Kidney tubule cell (primary cell): ENCODE results near the gene TAF6L.
"Not testable (repeated sequence)": the region's sequence is repeated elsewhere in the genome, so short reads cannot be mapped to it uniquely, and the experiment has no call there.

Experiments
- DNase-seq: peaks from one replicate; pipeline ENCODE4 v3.0.0-alpha.2; 2018; ENCODE audit warnings: low spot score

Gene TAF6L

GRCh38 chr11:62757846-62758788 is 13.1 kb upstream of the TAF6L start:
- DNase-seq: no peak

- DNase-seq: not testable (repeated sequence)
Observed at GRCh38 chr11:62760867-62761227, 10.3 kb upstream of the TAF6L start.

GRCh38 chr11:62770778-62771143 is 435 bp upstream of the TAF6L start:
- no peak for DNase-seq

DNA sequence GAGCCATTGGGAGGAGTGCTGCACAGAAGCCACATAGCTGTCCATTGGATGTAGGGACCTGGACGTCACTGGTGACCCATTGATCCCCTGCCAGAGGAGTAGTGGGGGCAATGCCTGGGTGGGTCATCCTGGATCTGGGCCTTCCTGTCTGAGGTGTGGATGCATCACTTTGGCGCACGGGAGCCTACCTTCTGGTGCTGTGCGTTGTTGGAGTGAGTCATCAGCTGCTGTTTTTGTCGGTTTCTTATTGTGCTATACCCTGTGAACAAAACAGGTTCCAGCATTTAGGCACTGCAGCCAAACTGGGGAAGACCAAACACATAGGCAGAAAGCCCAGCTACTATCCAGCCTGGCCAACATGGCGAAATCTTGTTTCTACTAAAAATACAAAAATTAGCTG is 3.2 kb downstream of the TAF6L start:
- no peak for DNase-seq

DNA sequence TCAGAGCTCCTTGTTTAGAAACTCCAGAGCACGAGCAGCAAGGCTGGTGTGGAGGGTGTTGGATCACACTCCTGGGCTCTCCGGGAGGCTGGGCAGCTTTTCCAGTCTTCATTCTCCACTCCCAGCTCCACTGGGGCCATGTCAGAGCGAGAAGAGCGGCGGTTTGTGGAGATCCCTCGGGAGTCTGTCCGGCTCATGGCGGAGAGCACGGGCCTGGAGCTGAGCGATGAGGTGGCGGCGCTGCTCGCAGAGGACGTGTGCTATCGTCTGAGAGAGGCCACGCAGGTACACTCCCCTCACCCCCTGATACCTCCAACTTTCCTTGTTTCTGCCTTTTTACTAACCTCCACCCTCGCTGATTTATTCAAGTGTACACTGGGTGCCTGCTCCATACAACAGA is 4.5 kb downstream of the TAF6L start:
- DNase-seq: no peak

DNA sequence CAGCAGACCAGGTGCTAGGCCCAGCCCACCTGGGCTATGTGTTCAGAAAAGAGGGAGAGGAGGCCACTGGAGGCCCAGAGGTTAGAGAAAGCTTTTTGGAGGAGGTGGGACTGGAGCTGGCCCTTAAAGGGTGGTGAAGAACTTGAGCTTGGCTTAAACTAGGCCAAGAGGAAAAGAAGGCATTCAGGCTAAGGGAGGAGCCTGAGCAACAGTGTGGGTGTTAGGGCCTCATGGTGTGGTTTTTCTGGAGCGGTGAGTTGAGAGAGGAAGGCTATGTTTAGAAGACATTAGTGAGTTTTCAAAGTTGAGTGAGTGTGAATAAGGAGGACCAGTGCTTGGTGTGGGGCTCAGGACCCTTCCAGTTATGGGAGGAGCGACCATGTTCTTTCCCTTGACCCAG is 6.2 kb downstream of the TAF6L start:
- no peak for DNase-seq

GRCh38 chr11:62778441-62778840 is 7.2 kb downstream of the TAF6L start:
- no peak for DNase-seq

DNA sequence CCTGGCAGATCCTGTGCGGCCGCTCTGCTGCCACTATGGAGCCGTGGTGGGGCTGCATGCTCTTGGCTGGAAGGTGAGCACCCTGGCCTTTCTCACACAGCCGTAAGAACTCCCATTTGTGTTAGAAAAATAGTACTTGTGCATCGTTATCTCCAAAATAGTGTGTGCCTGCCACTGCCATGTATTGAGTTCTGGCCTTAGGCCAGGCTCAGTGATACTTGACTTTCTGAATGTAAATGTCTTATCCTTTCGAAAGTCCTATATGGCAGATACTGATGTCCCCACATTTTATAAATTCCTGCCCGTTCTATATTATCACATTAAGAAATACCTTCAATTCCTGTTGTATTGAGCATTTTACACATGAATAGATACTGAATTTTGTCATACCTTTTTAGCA is 11.6 kb downstream of the TAF6L start:
- no peak for DNase-seq

GRCh38 chr11:62786318-62787004 is 15.3 kb downstream of the TAF6L start:
- peak; percentile 88 for DNase-seq

DNA sequence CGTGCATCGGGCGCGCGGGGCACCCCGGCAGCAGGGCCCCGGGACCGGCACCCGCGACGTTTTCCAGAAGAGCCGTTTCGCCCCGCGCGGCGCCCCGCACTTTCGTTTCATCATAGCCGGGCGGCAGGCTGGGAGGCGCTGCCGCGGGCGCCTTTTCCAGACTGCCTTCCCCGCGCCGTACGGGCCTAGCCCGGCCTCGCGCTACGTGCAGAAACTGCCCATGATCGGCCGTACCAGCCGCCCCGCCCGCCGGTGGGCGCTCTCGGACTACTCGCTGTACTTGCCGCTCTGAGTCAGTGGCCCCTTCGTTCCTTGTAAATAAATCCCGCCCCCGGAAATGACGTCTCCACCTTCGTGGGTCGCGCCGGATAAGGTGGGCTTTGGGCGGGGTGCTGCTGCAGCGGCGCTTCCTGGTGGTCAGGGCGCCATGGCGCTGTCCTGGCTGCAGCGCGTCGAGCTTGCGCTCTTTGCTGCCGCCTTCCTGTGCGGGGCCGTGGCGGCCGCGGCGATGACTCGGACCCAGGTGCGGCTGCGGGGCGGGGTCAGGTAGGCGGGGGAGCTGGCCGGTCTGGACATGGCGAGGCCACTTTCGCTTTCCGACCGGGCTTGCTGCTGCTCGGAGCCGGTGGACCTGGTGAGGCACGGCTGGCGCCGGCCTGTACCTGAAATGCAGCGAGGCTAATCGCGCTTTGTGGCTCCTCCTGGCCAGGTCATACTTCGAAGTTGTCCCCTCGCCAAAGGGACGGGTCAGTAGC is 16.0 kb downstream of the TAF6L start, which contains the start of gene TMEM179B:
Gene TMEM179B, plus strand, starts transcription at position 398 of the 755 bp plus-strand sequence. Its CDS starts 30 bp downstream, at position 428.
- DNase-seq: peak; percentile 99

GRCh38 chr11:62788991-62789390 is 17.8 kb downstream of the TAF6L start:
- no peak for DNase-seq

- DNase-seq: no peak
Observed at GRCh38 chr11:62789576-62789975, 18.4 kb downstream of the TAF6L start.

DNA sequence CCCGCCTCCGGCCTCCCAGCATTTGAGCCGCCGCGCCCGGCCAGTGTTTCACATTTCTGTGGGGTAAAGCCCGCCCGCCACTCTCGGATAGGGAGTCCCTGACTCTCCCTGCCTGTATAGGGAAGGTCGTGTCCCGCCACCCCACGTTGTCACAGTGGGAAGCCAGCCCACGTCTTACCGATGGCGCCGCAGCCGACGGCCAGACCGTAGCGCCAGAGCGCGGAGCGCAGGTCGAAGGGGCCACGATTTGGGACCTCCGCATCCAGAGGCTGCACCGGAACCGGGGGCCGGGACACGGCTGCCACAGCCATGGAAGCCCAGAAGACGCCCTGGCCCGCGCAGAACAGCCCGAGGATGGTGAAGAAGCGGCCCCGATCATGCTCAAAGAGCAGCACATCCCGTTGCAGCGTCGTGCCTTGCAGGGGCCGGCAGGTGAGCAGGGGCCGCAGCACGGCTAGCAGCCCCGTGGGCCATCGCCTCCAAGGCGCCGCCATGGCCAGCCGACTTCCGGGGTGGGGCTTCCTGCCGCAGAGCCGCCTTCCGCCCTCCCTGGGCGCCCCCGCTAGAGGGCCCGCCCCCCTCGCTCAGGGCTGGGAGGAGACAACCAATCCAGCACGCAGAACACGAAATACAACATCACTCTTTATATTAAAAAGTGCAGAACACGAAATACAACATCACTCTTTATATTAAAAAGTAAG is 20.5 kb downstream of the TAF6L start, which contains the start of gene TMEM223:
Gene TMEM223, minus strand, starts transcription at position 506 of the 701 bp plus-strand sequence. Its CDS starts 12 bp downstream, at position 494.
- DNase-seq: peak; percentile 85

DNA sequence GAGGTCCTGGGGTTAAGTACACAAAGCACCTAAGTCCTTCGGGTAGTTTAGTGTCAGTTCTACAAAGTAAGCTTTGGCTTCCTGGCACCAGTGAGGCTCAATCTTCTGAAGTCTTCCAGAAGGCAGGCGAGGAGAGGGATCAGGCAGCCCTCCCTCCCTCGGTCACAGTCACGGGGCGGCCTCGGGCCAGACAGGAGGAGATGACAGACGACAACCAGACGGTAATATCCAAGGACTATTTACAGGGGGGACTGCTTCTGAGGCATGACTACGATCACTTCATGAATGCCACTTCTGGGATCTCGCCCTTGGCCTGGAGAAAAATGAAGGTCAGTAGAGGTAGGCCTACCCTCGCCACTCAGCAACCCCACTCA is 21.0 kb downstream of the TAF6L start:
- no peak for DNase-seq

- no peak for DNase-seq
Observed at GRCh38 chr11:62794201-62794775, 23.1 kb downstream of the TAF6L start.

DNA sequence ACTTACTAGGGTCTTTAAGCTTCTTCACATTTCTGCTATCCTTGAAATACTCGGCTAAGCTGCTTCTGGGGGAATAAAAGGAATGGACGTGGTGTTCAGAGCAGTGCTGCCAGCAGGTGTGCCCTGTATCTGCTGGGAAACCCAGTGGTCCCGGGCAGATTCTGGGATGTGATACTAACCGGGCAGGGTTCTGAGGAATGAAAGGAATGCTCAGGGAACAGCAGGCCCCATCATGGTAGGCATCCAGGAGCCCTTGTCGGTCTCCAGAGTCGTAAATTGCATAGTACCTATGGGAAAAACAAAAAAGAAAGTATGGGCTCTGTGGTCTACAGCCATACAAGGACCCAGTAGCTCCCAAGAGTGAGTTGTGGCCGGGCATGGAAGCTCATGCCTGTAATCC is 25.1 kb downstream of the TAF6L start:
- no peak for DNase-seq

- no peak for DNase-seq
Observed at GRCh38 chr11:62799486-62799885, 28.3 kb downstream of the TAF6L start.

GRCh38 chr11:62801071-62801470 is 29.9 kb downstream of the TAF6L start:
- DNase-seq: no peak

GRCh38 chr11:62804310-62805075 is 33.3 kb downstream of the TAF6L start:
- peak; percentile 45 for DNase-seq

DNA sequence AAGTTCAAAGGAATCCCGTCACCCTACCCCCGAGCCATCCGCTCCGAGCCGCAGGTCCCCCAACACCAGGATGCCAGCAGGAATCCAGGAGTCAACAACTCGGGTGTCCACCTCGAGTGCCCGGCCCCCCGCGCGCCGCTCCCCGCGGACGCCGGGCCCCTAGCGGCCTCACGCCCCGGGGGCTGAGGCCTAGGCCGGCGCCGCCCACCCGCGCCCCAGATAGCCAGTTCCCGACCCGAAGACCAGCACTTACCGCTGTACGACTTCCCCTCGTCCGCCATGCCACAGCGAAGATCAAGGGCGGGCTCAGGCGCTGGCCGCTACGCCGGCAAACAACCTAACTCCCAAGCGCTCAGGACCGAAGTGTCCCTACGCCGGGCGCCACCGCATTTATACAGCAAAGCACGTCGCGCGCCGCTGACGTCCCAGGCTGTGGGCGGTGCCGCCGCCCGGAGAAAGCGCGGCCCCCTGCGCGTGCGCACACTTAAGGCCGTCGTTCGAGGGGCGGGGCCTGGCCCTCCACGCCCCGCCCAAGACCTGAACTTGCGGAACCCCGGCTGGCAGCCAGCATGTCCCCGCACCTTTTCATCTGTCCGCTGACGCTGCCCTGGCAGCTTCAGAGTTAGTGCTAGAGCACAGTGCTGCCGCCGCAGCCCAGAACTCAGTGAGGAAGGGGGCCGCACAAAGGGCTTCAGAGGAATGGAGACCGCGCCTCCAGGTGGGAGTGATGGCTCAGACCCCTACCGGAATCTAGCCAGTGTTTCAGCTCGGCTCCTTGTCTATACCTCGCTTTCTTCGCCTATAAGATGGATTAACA is 34.1 kb downstream of the TAF6L start, which contains the start of gene NXF1:
Gene NXF1, minus strand, starts transcription at position 365 of the 817 bp plus-strand sequence. Its CDS starts 84 bp downstream, at position 281.
- peak; percentile 96 for DNase-seq
